Caco-2 (cell line): Measurements from ENCODE around the gene LAGE3. TPM values are rescaled to one million over a fixed set of nuclear protein-coding genes. Genes with fewer than 3 reads are reported as not detected.

ENCODE experiments used
- BruUV-seq: library from RNA; stranded (reverse); fragments of 400-500 nt; replicated peaks from 2 replicates; lab custom pipeline; 2021; lab: Mats Ljungman, UMichigan
- CTCF ChIA-PET: fragments of 300-600 bp; sonication (Branson Sonifier 250); formaldehyde crosslinking; loops from one replicate; lab custom pipeline; 2022; ENCODE audit warnings: antibody characterized with exemption; lab: Charles Lee
- POLR2A ChIA-PET: fragments of 300-600 bp; sonication (Branson Sonifier 250); formaldehyde crosslinking; loops from one replicate; lab custom pipeline; 2022; ENCODE audit warnings: antibody characterized with exemption; lab: Charles Lee
- DNase-seq, 2 experiments: peaks; one replicate each; pipeline versions ENCODE4 v3.0.0 to v3.0.0-alpha.2; 2020 to 2022
- H3K27me3 ChIP-seq: replicated peaks from 2 replicates; pipeline ENCODE4 v1.6.0; 2011; ENCODE audit warnings: low read length; ENCODE audit not compliant: control insufficient read depth, insufficient read depth
- H3K36me3 ChIP-seq: 2 replicates; pipeline ENCODE4 v1.5.1; 2011; ENCODE audit warnings: low read length; ENCODE audit not compliant: control insufficient read depth, insufficient read depth
- H3K4me1 ChIP-seq: fragments of 250-450 bp; sonication (Bioruptor Pico); 2 replicates; pipeline ENCODE4 v1.5.1; 2020; ENCODE audit warnings: mild to moderate bottlenecking
- H3K4me3 ChIP-seq: 2 replicates; pipeline ENCODE4 v1.5.1; 2011; ENCODE audit warnings: low read depth, mild to moderate bottlenecking, control low read depth, low read length
- H3K9me3 ChIP-seq: fragments of 250-450 bp; sonication (Bioruptor Pico); 2 replicates; pipeline ENCODE4 v1.5.1; 2020; ENCODE audit warnings: mild to moderate bottlenecking, moderate library complexity
- H3K27ac Mint-ChIP-seq: one replicate; pipeline ENCODE4 v1.8.0; 2022; ENCODE audit warnings: mixed read lengths; ENCODE audit not compliant: unreplicated experiment
- H3K27me3 Mint-ChIP-seq: one replicate; pipeline ENCODE4 v1.8.0; 2022; ENCODE audit warnings: mixed read lengths; ENCODE audit not compliant: insufficient read depth, unreplicated experiment
- H3K36me3 Mint-ChIP-seq: one replicate; pipeline ENCODE4 v1.8.0; 2022; ENCODE audit warnings: mild to moderate bottlenecking, mixed read lengths; ENCODE audit not compliant: insufficient read depth, unreplicated experiment
- H3K4me1 Mint-ChIP-seq: one replicate; pipeline ENCODE4 v1.8.0; 2022; ENCODE audit warnings: low read depth, mixed read lengths; ENCODE audit not compliant: unreplicated experiment
- H3K4me3 Mint-ChIP-seq: one replicate; pipeline ENCODE4 v1.8.0; 2022; ENCODE audit warnings: mild to moderate bottlenecking, moderate library complexity, mixed read lengths; ENCODE audit not compliant: unreplicated experiment
- H3K9me3 Mint-ChIP-seq: one replicate; pipeline ENCODE4 v1.8.0; 2022; ENCODE audit warnings: mixed read lengths; ENCODE audit not compliant: unreplicated experiment
- CTCF ChIP-seq, 2 experiments: fragments of 200-600 bp in 1 of 2; IDR thresholded peaks; 1 replicate in 1 of 2; 2 replicates in 1 of 2; pipeline versions ENCODE4 v1.5.1 to v1.8.0; 2011 to 2022; ENCODE audit warnings: antibody characterized with exemption in 1 of 2, control low read depth in 1 of 2, inconsistent platforms in 1 of 2, low read depth in 1 of 2, low read length in 1 of 2, mild to moderate bottlenecking in 1 of 2, moderate library complexity in 1 of 2; ENCODE audit not compliant: insufficient read depth in 1 of 2, severe bottlenecking in 1 of 2, unreplicated experiment in 1 of 2
- intact Hi-C: fragments of 100-400 bp; cut with micrococcal nuclease; formaldehyde crosslinking; loops from one replicate; pipeline ENCODE4 v1.10.0; 2022; ENCODE audit not compliant: unreplicated experiment
- total RNA-seq: library from RNA; stranded (reverse); gene quantifications from 2 replicates; pipeline ENCODE4 v1.2.3, GENCODE V29; 2022

LAGE3 gene
- total RNA-seq, 1 experiment from 2014 or later: 26.0 TPM

- intact Hi-C loops: no loop called here
- H3K36me3 ChIP-seq: no peaks in the 10 kb centered on the region
- Mint-ChIP-seq H3K4me3 (no peak overlapping the region), H3K27ac (no peak overlapping the region), H3K27me3 (no peaks in the 10 kb centered on the region), H3K9me3 (no peaks in the 10 kb centered on the region), H3K36me3 (peaks cover 2% of the 10 kb centered on the region), H3K4me1 (peaks cover 7% of the 10 kb centered on the region)
- no peaks in the 10 kb centered on the region for H3K9me3 ChIP-seq
- H3K27me3 ChIP-seq: no peaks in the 10 kb centered on the region
- no peak for TF ChIP-seq CTCF (IDR thresholded peaks at IDR 0.05; ENCODE audit: insufficient read depth in 1 of 2, low read depth in 1 of 2, low read length in 1 of 2, severe bottlenecking in 1 of 2, unreplicated experiment in 1 of 2)
- DNase-seq: no peak
- CTCF ChIA-PET: no interaction called here
- POLR2A ChIA-PET: interaction anchor here (0.5 kb wide), 1 partner anchor 39 kb away, joined by 3 read pairs; no protein-coding TSS in a partner anchor
- no TSS peak for BruUV-seq
- no peak overlapping the region for H3K4me3 ChIP-seq
- H3K4me1 ChIP-seq: 0 out of 2 replicates have a peak, but pooled peaks cover 6% of the 10 kb centered on the region
Measured at GRCh38 chrX:154435171-154435733, 43.8 kb downstream of the LAGE3 start.

- BruUV-seq: no TSS peak
- CTCF ChIA-PET: no interaction called here
- Histone ChIP-seq H3K36me3 (no peaks in the 10 kb centered on the region), H3K4me3 (no peak overlapping the region), H3K4me1 (peaks cover 8% of the 10 kb centered on the region; the same call in 1 of the 2 replicates), H3K27me3 (no peaks in the 10 kb centered on the region), H3K9me3 (no peaks in the 10 kb centered on the region)
- Mint-ChIP-seq H3K36me3 (no peaks in the 10 kb centered on the region), H3K27me3 (no peaks in the 10 kb centered on the region), H3K9me3 (no peaks in the 10 kb centered on the region), H3K4me1 (peaks cover 7% of the 10 kb centered on the region), H3K27ac (no peak overlapping the region), H3K4me3 (no peak overlapping the region)
- no peak for DNase-seq
- TF ChIP-seq CTCF (IDR thresholded peaks at IDR 0.05; ENCODE audit: insufficient read depth in 1 of 2, low read depth in 1 of 2, low read length in 1 of 2, severe bottlenecking in 1 of 2, unreplicated experiment in 1 of 2): no peak
- POLR2A ChIA-PET: no interaction called here
- intact Hi-C loops: no loop called here
Measured at GRCh38 chrX:154434394-154435168, 44.5 kb downstream of the LAGE3 start.

DNA sequence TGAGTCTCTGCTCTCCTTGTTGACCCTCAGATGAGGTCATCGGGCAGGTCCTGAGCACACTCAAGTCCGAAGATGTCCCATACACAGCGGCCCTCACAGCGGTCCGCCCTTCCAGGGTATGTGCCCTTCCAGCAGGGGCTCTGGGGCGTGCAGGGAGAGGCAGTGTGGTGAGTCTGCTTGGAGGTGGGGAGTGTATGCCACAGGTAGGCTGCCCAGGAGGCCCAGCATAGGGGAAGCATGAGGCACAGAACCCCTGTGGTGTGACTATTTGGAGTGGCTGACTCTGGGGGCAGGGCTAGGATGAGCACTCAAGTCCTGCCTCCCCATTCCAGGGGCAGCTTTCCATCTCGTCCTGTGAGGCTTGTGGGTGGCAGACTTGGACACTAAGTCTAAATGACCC, 45.5 kb downstream of the LAGE3 start:
- H3K9me3 ChIP-seq: no peaks in the 10 kb centered on the region
- peaks cover 10% of the 10 kb centered on the region; the same call in 1 of the 2 replicates for H3K4me1 ChIP-seq
- CTCF ChIA-PET: no interaction called here
- peaks cover under 1% of the 10 kb centered on the region for H3K36me3 Mint-ChIP-seq
- POLR2A ChIA-PET: no interaction called here
- H3K9me3 Mint-ChIP-seq: no peaks in the 10 kb centered on the region
- no peak for DNase-seq
- no TSS peak for BruUV-seq
- peaks cover 7% of the 10 kb centered on the region for H3K4me1 Mint-ChIP-seq
- intact Hi-C loops: no loop called here
- no peaks in the 10 kb centered on the region for H3K27me3 ChIP-seq
- H3K27ac Mint-ChIP-seq: no peak overlapping the region
- no peak overlapping the region for H3K4me3 Mint-ChIP-seq
- TF ChIP-seq CTCF (IDR thresholded peaks at IDR 0.05; ENCODE audit: insufficient read depth in 1 of 2, low read depth in 1 of 2, low read length in 1 of 2, severe bottlenecking in 1 of 2, unreplicated experiment in 1 of 2): no peak
- H3K36me3 ChIP-seq: no peaks in the 10 kb centered on the region
- no peak overlapping the region for H3K4me3 ChIP-seq
- no peaks in the 10 kb centered on the region for H3K27me3 Mint-ChIP-seq
